Loucy (cell line): ENCODE results near the gene RAB40B.

ENCODE experiments used
- EZH2phosphoT487 ChIP-seq: fragments of 200-600 bp; IDR thresholded peaks from 2 replicates; pipeline ENCODE4 v1.6.1; 2018; ENCODE audit warnings: antibody characterized with exemption, mild to moderate bottlenecking, moderate library complexity, borderline replicate concordance
- TF ChIP-seq, protein P1 (sequence below): fragments of 200-600 bp; sonication (generic); conservative IDR thresholded peaks from 2 replicates; pipeline ENCODE4 v1.5.1; 2014; ENCODE audit warnings: mild to moderate bottlenecking, antibody characterized with exemption, low read length

DNA sequence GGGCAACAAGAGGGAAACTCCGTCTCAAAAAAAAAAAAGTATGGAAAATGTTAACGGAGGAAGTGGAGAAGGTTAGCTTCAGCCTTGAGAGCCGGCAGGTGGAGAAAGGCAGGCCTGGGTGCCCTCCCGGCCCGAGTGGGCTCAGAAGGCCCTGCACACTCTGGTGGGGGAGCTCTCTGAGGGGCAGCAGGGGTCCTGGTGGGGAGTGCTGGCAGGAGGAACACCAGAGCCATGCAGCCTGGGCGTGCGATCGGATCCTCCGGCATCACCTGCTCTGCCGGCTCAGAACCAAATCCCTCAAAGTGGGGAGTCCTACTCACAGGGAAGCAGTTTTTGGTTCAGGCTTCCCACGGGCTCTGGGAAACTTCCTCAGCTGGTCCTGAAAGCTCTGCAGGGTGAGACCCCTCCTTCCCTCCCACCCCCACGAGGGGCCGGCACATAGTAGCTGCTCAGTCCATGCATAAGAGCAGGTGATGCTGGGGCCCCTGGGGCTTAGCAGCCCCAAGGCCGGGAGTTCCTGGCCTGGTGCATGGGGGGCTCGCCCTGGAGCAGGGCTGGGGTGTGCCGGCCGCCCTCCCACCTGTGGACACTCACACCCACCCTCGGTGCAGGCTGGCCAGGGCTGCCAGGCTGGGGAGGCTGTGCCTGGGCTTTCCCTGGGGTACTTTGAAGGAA, 38.1 kb upstream of the RAB40B start:
- TF ChIP-seq, protein P1, sequence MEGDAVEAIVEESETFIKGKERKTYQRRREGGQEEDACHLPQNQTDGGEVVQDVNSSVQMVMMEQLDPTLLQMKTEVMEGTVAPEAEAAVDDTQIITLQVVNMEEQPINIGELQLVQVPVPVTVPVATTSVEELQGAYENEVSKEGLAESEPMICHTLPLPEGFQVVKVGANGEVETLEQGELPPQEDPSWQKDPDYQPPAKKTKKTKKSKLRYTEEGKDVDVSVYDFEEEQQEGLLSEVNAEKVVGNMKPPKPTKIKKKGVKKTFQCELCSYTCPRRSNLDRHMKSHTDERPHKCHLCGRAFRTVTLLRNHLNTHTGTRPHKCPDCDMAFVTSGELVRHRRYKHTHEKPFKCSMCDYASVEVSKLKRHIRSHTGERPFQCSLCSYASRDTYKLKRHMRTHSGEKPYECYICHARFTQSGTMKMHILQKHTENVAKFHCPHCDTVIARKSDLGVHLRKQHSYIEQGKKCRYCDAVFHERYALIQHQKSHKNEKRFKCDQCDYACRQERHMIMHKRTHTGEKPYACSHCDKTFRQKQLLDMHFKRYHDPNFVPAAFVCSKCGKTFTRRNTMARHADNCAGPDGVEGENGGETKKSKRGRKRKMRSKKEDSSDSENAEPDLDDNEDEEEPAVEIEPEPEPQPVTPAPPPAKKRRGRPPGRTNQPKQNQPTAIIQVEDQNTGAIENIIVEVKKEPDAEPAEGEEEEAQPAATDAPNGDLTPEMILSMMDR, result no peak
- TF ChIP-seq EZH2phosphoT487, result no peak
